ENCODE measurements around the gene RAB6B. TPM values are rescaled to one million over a fixed set of nuclear protein-coding genes. Genes with fewer than 3 reads are reported as not detected.

The RAB6B gene
- total RNA-seq, 4 donors from 2014 or later = 0.53 to 1.2 (median 0.81) TPM

GRCh38 chr3:133834621-133835417 is 60.9 kb downstream of the RAB6B start:
- H3K36me3 ChIP-seq = no peaks in the 10 kb centered on the region
- H3K4me1 ChIP-seq = no peaks in the 10 kb centered on the region
- no peak for DNase-seq
- H3K27ac ChIP-seq = no peak overlapping the region
- TF ChIP-seq POLR2A (IDR thresholded peaks at IDR 0.05) (no peak), CTCF (IDR thresholded peaks at IDR 0.05) (no peak)
- H3K27me3 ChIP-seq = no peaks in the 10 kb centered on the region
- no peaks in the 10 kb centered on the region for H3K9me3 ChIP-seq
- no peak overlapping the region for H3K4me3 ChIP-seq

GRCh38 chr3:133833880-133834620 is 61.6 kb downstream of the RAB6B start:
- DNase-seq = no peak
- no peaks in the 10 kb centered on the region for H3K36me3 ChIP-seq
- H3K27me3 ChIP-seq = no peaks in the 10 kb centered on the region
- TF ChIP-seq POLR2A (IDR thresholded peaks at IDR 0.05) = no peak
- no peak for TF ChIP-seq CTCF (IDR thresholded peaks at IDR 0.05)
- H3K4me3 ChIP-seq = no peak overlapping the region
- no peaks in the 10 kb centered on the region for H3K9me3 ChIP-seq
- no peaks in the 10 kb centered on the region for H3K4me1 ChIP-seq
- no peak overlapping the region for H3K27ac ChIP-seq

GRCh38 chr3:133833267-133833666 is 62.4 kb downstream of the RAB6B start:
- no peak for DNase-seq
- H3K4me3 ChIP-seq = no peak overlapping the region
- H3K27ac ChIP-seq = no peak overlapping the region
- TF ChIP-seq CTCF (IDR thresholded peaks at IDR 0.05) = no peak
- no peak for TF ChIP-seq POLR2A (IDR thresholded peaks at IDR 0.05)
- H3K9me3 ChIP-seq = no peaks in the 10 kb centered on the region
- H3K27me3 ChIP-seq = no peaks in the 10 kb centered on the region
- H3K4me1 ChIP-seq = no peaks in the 10 kb centered on the region
- no peaks in the 10 kb centered on the region for H3K36me3 ChIP-seq

GRCh38 chr3:133832802-133833144 is 62.9 kb downstream of the RAB6B start:
- Histone ChIP-seq H3K4me1 (no peaks in the 10 kb centered on the region), H3K27me3 (no peaks in the 10 kb centered on the region), H3K9me3 (no peaks in the 10 kb centered on the region), H3K4me3 (no peak overlapping the region), H3K27ac (no peak overlapping the region), H3K36me3 (no peaks in the 10 kb centered on the region)
- no peak for DNase-seq
- TF ChIP-seq POLR2A (IDR thresholded peaks at IDR 0.05) = no peak
- TF ChIP-seq CTCF (IDR thresholded peaks at IDR 0.05) = no peak

GRCh38 chr3:133831966-133832801 is 63.5 kb downstream of the RAB6B start:
- H3K27me3 ChIP-seq = no peaks in the 10 kb centered on the region
- DNase-seq = no peak
- TF ChIP-seq POLR2A (IDR thresholded peaks at IDR 0.05) = no peak
- no peaks in the 10 kb centered on the region for H3K4me1 ChIP-seq
- H3K36me3 ChIP-seq = no peaks in the 10 kb centered on the region
- H3K4me3 ChIP-seq = no peak overlapping the region
- H3K9me3 ChIP-seq = no peaks in the 10 kb centered on the region
- no peak overlapping the region for H3K27ac ChIP-seq
